Left ventricle myocardium inferior (tissue), 1 donor: ENCODE data around the gene FAM222A. TPM values are rescaled to one million over a fixed set of nuclear protein-coding genes. Genes with fewer than 3 reads are reported as not detected.

Experiments
- DNase-seq: peaks from one replicate; pipeline ENCODE4 v3.0.0-alpha.2; 2020
- H3K27ac ChIP-seq: fragments of 200-600 bp; replicated peaks from 2 replicates; pipeline ENCODE4 v1.8.0; 2021
- H3K27me3 ChIP-seq: fragments of 200-600 bp; 2 replicates; pipeline ENCODE4 v1.8.0; 2021; ENCODE audit warnings: low read depth
- H3K36me3 ChIP-seq: fragments of 200-600 bp; 2 replicates; pipeline ENCODE4 v1.8.0; 2021
- H3K4me1 ChIP-seq: fragments of 200-600 bp; 2 replicates; pipeline ENCODE4 v1.8.0; 2021
- H3K4me3 ChIP-seq: fragments of 200-600 bp; 2 replicates; pipeline ENCODE4 v1.8.0; 2021; ENCODE audit warnings: mild to moderate bottlenecking, moderate library complexity
- H3K9me3 ChIP-seq: fragments of 200-600 bp; replicated peaks from 2 replicates; pipeline ENCODE4 v1.8.0; 2021
- CTCF ChIP-seq: fragments of 200-600 bp; IDR thresholded peaks from 2 replicates; pipeline ENCODE4 v1.8.0; 2021; ENCODE audit warnings: antibody characterized with exemption, mild to moderate bottlenecking, borderline replicate concordance
- intact Hi-C: fragments of 100-400 bp; cut with micrococcal nuclease; formaldehyde crosslinking; loops from one replicate; pipeline ENCODE4 v1.11.0; 2022
- total RNA-seq: library from RNA; stranded (reverse); fragmentation: NEBNext Ultra II Directional; extraction: Animal tissue kit (Norgen Biotek cat#: 25700); gene quantifications from one replicate; pipeline ENCODE4 v1.2.1, GENCODE V29; 2021
- donor health status: DM: no; HTN: yes; CAD: no; lungs with severe emphysema.

FAM222A gene
- total RNA-seq, 1 donor from 2014 or later, result 20.0 TPM

- peaks cover 67% of the 10 kb centered on the region for H3K27me3 ChIP-seq
- intact Hi-C loops, result no loop called here
- no peak overlapping the region for H3K4me3 ChIP-seq
- H3K9me3 ChIP-seq, result no peaks in the 10 kb centered on the region
- H3K36me3 ChIP-seq, result no peaks in the 10 kb centered on the region
- H3K4me1 ChIP-seq, result peaks cover 10% of the 10 kb centered on the region
- TF ChIP-seq CTCF, result no peak
- DNase-seq, result no peak
- no peak overlapping the region for H3K27ac ChIP-seq
These were observed 6.2 kb upstream of the FAM222A start for GRCh38 chr12:109707470-109707821.

DNA sequence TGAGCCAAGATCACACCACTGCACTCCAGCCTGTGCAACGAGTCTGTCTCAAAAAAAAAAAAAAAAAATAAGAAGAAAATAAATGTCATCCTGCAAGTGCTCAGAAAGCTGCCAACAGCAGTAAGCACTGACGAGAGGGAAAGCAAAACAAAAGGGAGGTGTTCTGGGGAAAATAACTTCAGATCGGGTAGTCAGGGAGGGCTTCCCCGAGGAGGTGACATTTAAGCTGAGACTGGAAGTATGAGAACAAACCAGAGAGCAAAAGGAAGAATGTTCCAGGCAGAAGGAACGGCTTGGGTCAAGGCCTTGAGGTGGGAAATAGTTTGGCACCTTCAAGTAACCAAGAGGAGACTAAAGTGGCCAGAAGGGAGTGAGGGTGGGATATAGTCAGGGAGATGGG is 4.7 kb upstream of the FAM222A start:
- TF ChIP-seq CTCF, result no peak
- peaks cover 70% of the 10 kb centered on the region for H3K27me3 ChIP-seq

GRCh38 chr12:109709401-109709991 is 4.1 kb upstream of the FAM222A start:
- Histone ChIP-seq H3K36me3 (no peaks in the 10 kb centered on the region), H3K27me3 (peaks cover 70% of the 10 kb centered on the region), H3K4me1 (peaks cover 24% of the 10 kb centered on the region), H3K27ac (no peak overlapping the region), H3K4me3 (no peak overlapping the region), H3K9me3 (no peaks in the 10 kb centered on the region)
- no peak for DNase-seq
- intact Hi-C loops, result no loop called here
- no peak for TF ChIP-seq CTCF

More for the DNA sequence above, 4.7 kb upstream of the FAM222A start:
- Histone ChIP-seq H3K27ac (no peak overlapping the region), H3K4me3 (no peak overlapping the region), H3K9me3 (no peaks in the 10 kb centered on the region), H3K4me1 (peaks cover 19% of the 10 kb centered on the region), H3K36me3 (no peaks in the 10 kb centered on the region)
- DNase-seq, result no peak
- intact Hi-C loops, result no loop called here

GRCh38 chr12:109710205-109710746 is 3.3 kb upstream of the FAM222A start:
- no peak for TF ChIP-seq CTCF
- H3K4me1 ChIP-seq, result peaks cover 32% of the 10 kb centered on the region
- peaks cover 73% of the 10 kb centered on the region for H3K27me3 ChIP-seq
- H3K36me3 ChIP-seq, result no peaks in the 10 kb centered on the region
- intact Hi-C loops, result no loop called here
- no peak for DNase-seq
- no peaks in the 10 kb centered on the region for H3K9me3 ChIP-seq
- H3K27ac ChIP-seq, result no peak overlapping the region
- H3K4me3 ChIP-seq, result no peak overlapping the region

DNA sequence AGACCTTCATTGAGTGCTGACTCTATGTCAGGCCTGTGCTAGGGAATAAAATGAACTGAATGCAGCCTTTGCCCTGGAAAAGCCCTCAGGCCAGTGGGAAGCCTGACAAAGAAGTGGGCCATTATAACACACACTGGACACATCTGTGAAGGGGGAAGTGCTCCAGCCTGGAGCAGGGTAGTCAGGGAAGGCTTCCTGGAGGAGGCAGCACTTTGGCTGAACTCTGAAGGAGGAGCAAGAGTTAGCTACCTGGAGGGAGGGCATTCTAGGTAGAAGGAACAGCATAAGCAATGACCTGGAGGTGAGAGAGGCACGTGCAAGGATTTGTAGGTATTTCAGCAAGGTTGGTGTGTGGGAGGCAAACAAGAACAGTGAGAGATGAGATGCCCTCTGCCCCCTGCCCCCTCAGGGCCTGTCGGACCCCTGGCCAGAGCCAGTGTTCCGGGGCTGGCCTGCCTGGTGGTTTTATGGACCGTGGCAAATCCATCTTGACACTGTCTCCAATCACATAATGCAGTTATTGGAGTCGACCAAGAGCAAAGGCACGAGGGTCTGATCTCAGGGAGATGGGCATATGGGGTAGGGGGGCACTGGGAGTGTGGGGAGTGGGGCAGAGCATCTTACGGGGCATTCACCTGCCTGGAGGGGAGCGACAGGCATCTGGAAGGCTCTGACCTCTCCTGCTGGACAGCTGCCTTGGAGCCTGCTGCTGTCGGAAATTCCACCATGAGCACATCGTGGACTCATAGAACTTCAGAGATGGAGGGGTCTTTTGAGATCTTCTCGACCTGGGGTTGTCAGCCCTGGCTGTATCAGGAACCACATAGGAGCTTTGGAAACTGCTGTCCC is 2.7 kb upstream of the FAM222A start:
- Histone ChIP-seq H3K27ac (no peak overlapping the region), H3K9me3 (no peaks in the 10 kb centered on the region), H3K4me3 (no peak overlapping the region), H3K27me3 (peaks cover 73% of the 10 kb centered on the region), H3K4me1 (peaks cover 39% of the 10 kb centered on the region), H3K36me3 (no peaks in the 10 kb centered on the region)
- no peak for DNase-seq
- TF ChIP-seq CTCF, result no peak
- intact Hi-C loops, result no loop called here
